Activated T-cell treated with anti-CD3 and anti-CD28 coated beads, Interleukin-2, amount 50 U/mL, for 72 hours (primary cell): ENCODE measurements around the gene CAMTA1. TPM values are rescaled to one million over a fixed set of nuclear protein-coding genes. Genes with fewer than 3 reads are reported as not detected.

ENCODE experiments used
- ATAC-seq, 2 donors: fragments of 150-1000 bp; cut with Tn5 transposase; replicated peaks in 1 of 2; 2 replicates each; pipeline ENCODE4 v1.10.0; 2021; ENCODE audit warnings: moderate library complexity in 2 of 2, mild to moderate bottlenecking in 1 of 2
- DNase-seq, 2 donors: peaks; one replicate each; pipeline ENCODE4 v3.0.0; 2021 to 2022; ENCODE audit warnings: mixed read lengths in 1 of 2
- H3K27ac Mint-ChIP-seq: one replicate; pipeline ENCODE4 v1.8.0; 2022; ENCODE audit warnings: mild to moderate bottlenecking, moderate library complexity, mixed read lengths
- H3K27me3 Mint-ChIP-seq: one replicate; pipeline ENCODE4 v1.8.0; 2022; ENCODE audit warnings: low read depth, mixed read lengths
- H3K36me3 Mint-ChIP-seq, 2 donors: one replicate each; pipeline ENCODE4 v1.8.0; 2022; ENCODE audit warnings: mixed read lengths in 2 of 2, mild to moderate bottlenecking in 1 of 2; ENCODE audit not compliant: insufficient read depth in 2 of 2
- H3K4me1 Mint-ChIP-seq: one replicate; pipeline ENCODE4 v1.8.0; 2022; ENCODE audit warnings: low read depth, mixed read lengths
- H3K4me3 Mint-ChIP-seq, 2 donors: one replicate each; pipeline ENCODE4 v1.8.0; 2022; ENCODE audit warnings: mild to moderate bottlenecking in 2 of 2, mixed read lengths in 2 of 2, moderate library complexity in 2 of 2
- H3K9me3 Mint-ChIP-seq, 2 donors: one replicate each; pipeline ENCODE4 v1.8.0; 2022; ENCODE audit warnings: mixed read lengths in 2 of 2
- total RNA-seq, 2 donors: library from RNA; stranded (reverse); gene quantifications; one replicate each; pipeline ENCODE4 v1.2.3, GENCODE V29; 2022

Gene CAMTA1
- total RNA-seq, 2 donors from 2014 or later = 47.8 to 63.3 TPM

- H3K27me3 Mint-ChIP-seq = peaks cover 8% of the 10 kb centered on the region
- no peak overlapping the region for H3K27ac Mint-ChIP-seq
- H3K36me3 Mint-ChIP-seq = peaks cover 0 to 2% of the 10 kb centered on the region in 2 donors
- no peaks in the 10 kb centered on the region for H3K4me1 Mint-ChIP-seq
- no peak for ATAC-seq
- H3K4me3 Mint-ChIP-seq = no peak overlapping the region
- DNase-seq = no peak
- H3K9me3 Mint-ChIP-seq = no peaks in the 10 kb centered on the region
These were observed 570.4 kb downstream of the CAMTA1 start for GRCh38 chr1:7355646-7356045.

DNA sequence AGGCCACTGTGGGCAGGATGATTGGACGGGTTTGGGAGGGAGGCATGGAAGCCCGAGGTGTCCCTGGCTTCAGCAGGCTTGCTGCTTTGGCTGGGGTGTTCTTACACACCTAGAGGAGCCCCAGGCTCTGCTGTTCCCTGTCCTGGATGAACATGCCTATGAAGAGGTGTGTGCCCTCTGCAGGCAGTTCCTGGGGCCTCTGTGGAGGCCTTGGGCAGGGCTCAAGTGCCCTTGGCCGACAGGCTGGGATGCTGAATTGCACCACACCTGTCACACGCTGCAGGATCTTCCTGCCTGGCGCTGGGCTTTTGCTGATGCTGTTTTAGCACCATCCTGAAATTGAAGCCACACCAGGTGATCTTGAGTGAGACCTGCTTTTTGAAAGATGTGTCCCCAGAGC, 570.8 kb downstream of the CAMTA1 start:
- no peaks in the 10 kb centered on the region for H3K9me3 Mint-ChIP-seq
- peaks cover 0 to 2% of the 10 kb centered on the region in 2 donors for H3K36me3 Mint-ChIP-seq
- H3K27me3 Mint-ChIP-seq = peaks cover 8% of the 10 kb centered on the region
- no peak overlapping the region for H3K4me3 Mint-ChIP-seq
- H3K4me1 Mint-ChIP-seq = no peaks in the 10 kb centered on the region
- DNase-seq (no peak), ATAC-seq (no peak)
- H3K27ac Mint-ChIP-seq = no peak overlapping the region

- Mint-ChIP-seq H3K4me3 (no peak overlapping the region), H3K27me3 (peaks cover 8% of the 10 kb centered on the region), H3K27ac (no peak overlapping the region), H3K36me3 (peaks cover 0 to 2% of the 10 kb centered on the region in 2 donors), H3K4me1 (no peaks in the 10 kb centered on the region), H3K9me3 (no peaks in the 10 kb centered on the region)
- DNase-seq = no peak
- ATAC-seq = no peak
These were observed 573.2 kb downstream of the CAMTA1 start for GRCh38 chr1:7358425-7358824.

- Mint-ChIP-seq H3K4me3 (no peak overlapping the region), H3K36me3 (no peaks in the 10 kb centered on the region)
These were observed 575.3 kb downstream of the CAMTA1 start for GRCh38 chr1:7360526-7360925.

DNA sequence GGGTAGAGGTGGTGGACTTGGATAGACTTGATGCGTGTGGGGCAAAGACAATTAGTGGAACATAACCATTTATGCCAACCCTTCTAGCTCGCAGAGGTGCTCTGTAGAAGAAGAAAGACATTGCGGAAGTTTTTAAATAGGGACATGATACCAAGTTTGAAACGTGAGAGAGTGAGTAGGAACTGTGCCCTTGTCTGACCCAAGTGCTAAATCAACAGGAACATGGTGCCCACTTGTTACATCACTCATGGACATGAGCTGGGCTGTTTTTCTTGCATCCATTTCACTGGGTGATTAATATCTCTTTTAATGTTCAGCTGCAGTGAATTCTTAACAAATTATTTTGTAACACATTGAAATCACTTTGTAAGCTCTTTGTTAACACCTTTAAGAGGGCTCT, 577.7 kb downstream of the CAMTA1 start:
- DNase-seq (no peak), ATAC-seq (no peak)
- Mint-ChIP-seq H3K27me3 (no peaks in the 10 kb centered on the region), H3K27ac (no peak overlapping the region), H3K9me3 (no peaks in the 10 kb centered on the region), H3K36me3 (no peaks in the 10 kb centered on the region), H3K4me3 (no peak overlapping the region), H3K4me1 (no peaks in the 10 kb centered on the region)

More at GRCh38 chr1:7360526-7360925, 575.3 kb downstream of the CAMTA1 start:
- H3K27me3 Mint-ChIP-seq = peaks cover 3% of the 10 kb centered on the region
- DNase-seq (no peak), ATAC-seq (no peak)
- H3K9me3 Mint-ChIP-seq = no peaks in the 10 kb centered on the region
- no peak overlapping the region for H3K27ac Mint-ChIP-seq
- H3K4me1 Mint-ChIP-seq = no peaks in the 10 kb centered on the region

GRCh38 chr1:7363450-7363849, 578.2 kb downstream of the CAMTA1 start:
- no peaks in the 10 kb centered on the region for H3K27me3 Mint-ChIP-seq
- H3K36me3 Mint-ChIP-seq = no peaks in the 10 kb centered on the region
- H3K27ac Mint-ChIP-seq = no peak overlapping the region
- H3K4me3 Mint-ChIP-seq = no peak overlapping the region
- H3K4me1 Mint-ChIP-seq = no peaks in the 10 kb centered on the region
- no peak for DNase-seq
- ATAC-seq = no peak
- H3K9me3 Mint-ChIP-seq = no peaks in the 10 kb centered on the region

- Mint-ChIP-seq H3K27ac (no peak overlapping the region), H3K36me3 (no peaks in the 10 kb centered on the region), H3K9me3 (no peaks in the 10 kb centered on the region), H3K4me3 (no peak overlapping the region), H3K27me3 (no peaks in the 10 kb centered on the region), H3K4me1 (no peaks in the 10 kb centered on the region)
- ATAC-seq (no peak), DNase-seq (no peak)
These were observed 580.5 kb downstream of the CAMTA1 start for GRCh38 chr1:7365706-7366105.

DNA sequence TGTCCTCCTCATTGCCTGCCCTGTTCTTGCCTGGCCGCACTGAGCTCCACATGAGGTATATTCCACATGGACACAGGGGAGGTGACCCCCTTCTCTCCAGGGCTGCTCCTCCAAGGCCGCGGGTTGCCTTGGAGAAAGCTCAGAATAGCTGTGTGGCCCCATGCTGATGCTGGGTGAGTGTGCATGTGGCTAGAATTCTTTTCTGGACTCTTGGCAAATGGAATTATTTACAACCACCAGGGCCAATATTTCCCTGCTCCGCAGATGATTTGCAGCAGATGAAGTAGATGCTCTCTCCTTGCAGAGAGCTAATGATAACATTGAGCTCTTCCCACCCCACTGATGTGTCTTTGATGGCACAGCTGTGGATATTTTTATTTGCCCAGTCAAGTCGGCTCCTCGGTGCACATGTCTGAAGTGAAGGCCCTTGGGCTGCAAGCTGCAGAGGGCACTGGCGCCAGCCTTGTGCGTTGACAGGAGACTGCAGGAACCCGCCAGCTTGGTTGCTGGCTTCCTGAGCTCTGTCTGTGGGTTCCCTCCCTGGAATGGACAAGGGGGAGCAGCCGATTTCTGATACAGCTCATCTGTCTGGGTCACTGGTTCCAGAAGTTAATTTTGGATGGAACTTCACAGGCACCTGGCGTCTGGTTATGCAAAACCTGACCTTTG, 581.2 kb downstream of the CAMTA1 start:
- Mint-ChIP-seq H3K4me3 (no peak overlapping the region), H3K36me3 (no peaks in the 10 kb centered on the region), H3K27me3 (no peaks in the 10 kb centered on the region), H3K4me1 (no peaks in the 10 kb centered on the region), H3K27ac (no peak overlapping the region), H3K9me3 (no peaks in the 10 kb centered on the region)
- DNase-seq (no peak), ATAC-seq (no peak)

GRCh38 chr1:7366955-7367665, 581.9 kb downstream of the CAMTA1 start:
- Mint-ChIP-seq H3K9me3 (no peaks in the 10 kb centered on the region), H3K4me3 (no peak overlapping the region), H3K4me1 (no peaks in the 10 kb centered on the region), H3K27me3 (no peaks in the 10 kb centered on the region), H3K36me3 (no peaks in the 10 kb centered on the region), H3K27ac (no peak overlapping the region)
- ATAC-seq (no peak), DNase-seq (no peak)

- Mint-ChIP-seq H3K27ac (no peak overlapping the region), H3K4me1 (no peaks in the 10 kb centered on the region), H3K4me3 (no peak overlapping the region), H3K36me3 (no peaks in the 10 kb centered on the region), H3K9me3 (no peaks in the 10 kb centered on the region), H3K27me3 (no peaks in the 10 kb centered on the region)
- ATAC-seq (no peak), DNase-seq (no peak)
These were observed 584.6 kb downstream of the CAMTA1 start for GRCh38 chr1:7369866-7370265.

DNA sequence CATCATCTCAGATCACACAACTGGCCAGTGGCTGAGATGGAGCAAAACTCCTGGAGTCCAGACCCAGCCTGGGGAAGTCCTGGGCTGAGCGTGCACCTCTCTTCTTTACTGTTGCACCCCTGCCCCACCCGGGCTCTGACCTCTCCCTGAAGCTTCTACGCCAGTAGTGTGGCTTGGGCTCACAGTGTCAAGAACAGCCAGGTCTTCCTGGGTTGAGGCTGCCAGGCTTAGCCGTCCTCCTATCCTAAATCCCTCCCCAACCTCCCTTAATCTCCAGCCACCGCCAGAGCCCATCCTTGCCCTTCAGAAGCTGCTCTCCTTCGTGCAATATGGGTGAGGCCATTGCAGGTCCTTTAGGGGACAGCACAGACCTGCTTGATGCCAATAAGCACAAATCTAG, 586.7 kb downstream of the CAMTA1 start:
- DNase-seq = no peak
- Mint-ChIP-seq H3K27ac (no peak overlapping the region), H3K4me3 (no peak overlapping the region), H3K4me1 (no peaks in the 10 kb centered on the region), H3K36me3 (no peaks in the 10 kb centered on the region), H3K27me3 (no peaks in the 10 kb centered on the region), H3K9me3 (no peaks in the 10 kb centered on the region)
- ATAC-seq = no peak

DNA sequence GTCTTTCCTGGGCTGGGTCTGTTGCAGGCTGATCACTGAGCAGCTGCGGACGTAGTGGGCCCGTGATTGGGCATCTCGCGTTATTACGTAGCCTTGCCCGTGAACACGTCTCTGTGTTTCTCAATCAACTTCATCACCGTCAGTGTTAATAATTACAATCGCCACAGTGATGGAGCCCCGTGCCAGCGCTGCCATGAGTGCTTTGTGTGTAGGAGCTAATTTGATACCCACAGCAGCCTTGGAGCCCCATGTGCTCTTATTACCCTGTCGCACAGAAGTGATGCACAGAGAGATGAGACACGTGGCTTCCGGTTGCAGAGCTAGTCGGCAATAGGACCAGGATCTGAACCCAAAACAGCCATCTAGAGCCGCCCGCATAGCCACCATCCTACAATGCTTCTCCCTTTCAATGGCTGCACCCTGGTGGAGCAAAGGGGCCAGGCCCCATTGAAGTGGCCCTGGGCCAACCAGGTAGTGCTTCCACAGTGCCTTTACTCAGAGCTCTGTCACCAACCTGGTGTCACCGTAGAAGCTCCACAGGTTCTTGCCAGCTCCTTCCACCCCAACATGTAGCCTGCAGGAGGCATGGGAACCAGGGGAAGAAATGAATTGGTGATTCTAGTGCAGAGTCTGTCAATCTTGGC, 587.3 kb downstream of the CAMTA1 start:
- no peak for ATAC-seq
- H3K4me1 Mint-ChIP-seq = no peaks in the 10 kb centered on the region
- no peak overlapping the region for H3K27ac Mint-ChIP-seq
- no peak for DNase-seq
- H3K36me3 Mint-ChIP-seq = no peaks in the 10 kb centered on the region
- no peaks in the 10 kb centered on the region for H3K9me3 Mint-ChIP-seq
- no peak overlapping the region for H3K4me3 Mint-ChIP-seq
- no peaks in the 10 kb centered on the region for H3K27me3 Mint-ChIP-seq

GRCh38 chr1:7373251-7373650, 588.0 kb downstream of the CAMTA1 start:
- Mint-ChIP-seq H3K4me1 (no peaks in the 10 kb centered on the region), H3K4me3 (no peak overlapping the region), H3K9me3 (no peaks in the 10 kb centered on the region), H3K27me3 (peaks cover 4% of the 10 kb centered on the region), H3K36me3 (no peaks in the 10 kb centered on the region), H3K27ac (no peak overlapping the region)
- no peak for ATAC-seq
- DNase-seq = no peak
